SK-N-SH treated with all-trans-retinoic acid at 6 μM for 48 hours (cell line): ENCODE measurements around the gene OXNAD1.

Experiments
- ATAC-seq: fragments of 200-7000 bp; cut with Tn5 transposase; 3 replicates; pipeline ENCODE4 v1.9.1; 2020; ENCODE audit warnings: mild to moderate bottlenecking, moderate library complexity
- ARNTL ChIP-seq: fragments of 450-650 bp; formaldehyde crosslinking; IDR thresholded peaks from 2 replicates; pipeline ENCODE4 v1.5.0; 2020; ENCODE audit warnings: low read depth, mild to moderate bottlenecking, moderate library complexity, borderline replicate concordance
- BACH2 ChIP-seq: fragments of 250-450 bp; sonication (Bioruptor Pico); IDR thresholded peaks from 2 replicates; pipeline ENCODE4 v1.9.0; 2021; ENCODE audit warnings: mild to moderate bottlenecking, borderline replicate concordance
- CSDC2 ChIP-seq: fragments of 250-450 bp; sonication (Bioruptor Pico); IDR thresholded peaks from 2 replicates; pipeline ENCODE4 v1.5.0; 2020; ENCODE audit warnings: mild to moderate bottlenecking, moderate library complexity
- ESRRG ChIP-seq: fragments of 250-450 bp; sonication (Bioruptor Pico); IDR thresholded peaks from 2 replicates; pipeline ENCODE4 v1.6.1; 2021; ENCODE audit warnings: mild to moderate bottlenecking
- GLIS3 ChIP-seq: fragments of 250-450 bp; sonication (Bioruptor Pico); IDR thresholded peaks from 2 replicates; pipeline ENCODE4 v1.5.0; 2020; ENCODE audit warnings: mild to moderate bottlenecking, moderate library complexity
- ISL1 ChIP-seq: fragments of 250-450 bp; sonication (Bioruptor Pico); IDR thresholded peaks from 2 replicates; pipeline ENCODE4 v2.1.2; 2022; ENCODE audit warnings: mild to moderate bottlenecking, moderate library complexity
- PPARA ChIP-seq: fragments of 250-450 bp; sonication (Bioruptor Pico); IDR thresholded peaks from 2 replicates; pipeline ENCODE4 v1.5.0; 2020; ENCODE audit warnings: mild to moderate bottlenecking, borderline replicate concordance
- RARB ChIP-seq: fragments of 250-450 bp; sonication (Bioruptor Pico); IDR thresholded peaks from 2 replicates; pipeline ENCODE4 v1.8.0; 2021; ENCODE audit warnings: mild to moderate bottlenecking, moderate library complexity
- SNAI2 ChIP-seq: fragments of 250-450 bp; sonication (Bioruptor Pico); IDR thresholded peaks from 2 replicates; pipeline ENCODE4 v1.5.0; 2020; ENCODE audit warnings: mild to moderate bottlenecking, moderate library complexity
- TCF4 ChIP-seq: fragments of 250-450 bp; sonication (Bioruptor Pico); IDR thresholded peaks from 2 replicates; pipeline ENCODE4 v1.8.0; 2021; ENCODE audit warnings: mild to moderate bottlenecking, moderate library complexity, borderline replicate concordance
- TOX ChIP-seq: fragments of 250-450 bp; sonication (Bioruptor Pico); IDR thresholded peaks from 2 replicates; pipeline ENCODE4 v1.8.0; 2021; ENCODE audit warnings: mild to moderate bottlenecking, moderate library complexity, borderline replicate concordance
- ZC3H10 ChIP-seq: fragments of 250-450 bp; sonication (Bioruptor Pico); IDR thresholded peaks from 2 replicates; pipeline ENCODE4 v1.5.1; 2021; ENCODE audit warnings: mild to moderate bottlenecking, moderate library complexity
- ZFP3 ChIP-seq: fragments of 250-450 bp; sonication (Bioruptor Pico); IDR thresholded peaks from 2 replicates; pipeline ENCODE4 v1.5.0; 2020; ENCODE audit warnings: mild to moderate bottlenecking, moderate library complexity
- ZNF565 ChIP-seq: fragments of 450-650 bp; formaldehyde crosslinking; conservative IDR thresholded peaks from 2 replicates; pipeline ENCODE4 v1.5.0; 2020; ENCODE audit warnings: low read depth, mild to moderate bottlenecking, moderate library complexity
- ZNF70 ChIP-seq: fragments of 450-650 bp; formaldehyde crosslinking; IDR thresholded peaks from 2 replicates; pipeline ENCODE4 v1.5.0; 2020; ENCODE audit warnings: mild to moderate bottlenecking, moderate library complexity
- ZNF8 ChIP-seq: fragments of 450-650 bp; formaldehyde crosslinking; IDR thresholded peaks from 2 replicates; pipeline ENCODE4 v1.5.0; 2020; ENCODE audit warnings: mild to moderate bottlenecking, moderate library complexity
- TF ChIP-seq, protein P1 (sequence below): fragments of 250-450 bp; sonication (Bioruptor Pico); IDR thresholded peaks from 2 replicates; pipeline ENCODE4 v1.5.1; 2020; ENCODE audit warnings: low read depth, mild to moderate bottlenecking, moderate library complexity
- TF ChIP-seq, protein P2 (sequence below): fragments of 250-450 bp; sonication (Bioruptor Pico); IDR thresholded peaks from 2 replicates; pipeline ENCODE4 v1.5.0; 2020; ENCODE audit warnings: mild to moderate bottlenecking, moderate library complexity
- TF ChIP-seq, protein P3 (sequence below): fragments of 250-450 bp; sonication (Bioruptor Pico); IDR thresholded peaks from 2 replicates; pipeline ENCODE4 v1.8.0; 2020; ENCODE audit warnings: mild to moderate bottlenecking, moderate library complexity, borderline replicate concordance
- TF ChIP-seq, protein P4 (sequence below): fragments of 250-450 bp; sonication (Bioruptor Pico); IDR thresholded peaks from 2 replicates; pipeline ENCODE4 v1.8.0; 2021; ENCODE audit warnings: low read depth, mild to moderate bottlenecking, moderate library complexity, borderline replicate concordance

The OXNAD1 gene

DNA sequence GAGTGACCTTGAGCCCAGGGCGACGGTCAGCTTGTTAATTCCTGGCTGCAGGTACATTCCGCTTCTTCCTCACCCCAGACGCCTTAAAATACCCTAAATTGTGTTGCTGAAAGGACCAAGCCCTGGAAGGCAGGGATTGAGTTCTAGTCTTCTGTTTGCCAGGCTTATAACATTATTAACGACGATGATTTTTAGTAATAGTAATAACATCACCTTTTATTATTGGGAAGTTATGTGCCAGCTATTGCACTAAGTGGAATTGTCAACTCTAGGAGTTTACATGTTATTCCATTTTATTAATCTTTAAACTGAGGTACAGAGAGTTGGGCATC lies 409 bp downstream of the OXNAD1 start:
- ATAC-seq: no peak
- TF ChIP-seq, protein P1, sequence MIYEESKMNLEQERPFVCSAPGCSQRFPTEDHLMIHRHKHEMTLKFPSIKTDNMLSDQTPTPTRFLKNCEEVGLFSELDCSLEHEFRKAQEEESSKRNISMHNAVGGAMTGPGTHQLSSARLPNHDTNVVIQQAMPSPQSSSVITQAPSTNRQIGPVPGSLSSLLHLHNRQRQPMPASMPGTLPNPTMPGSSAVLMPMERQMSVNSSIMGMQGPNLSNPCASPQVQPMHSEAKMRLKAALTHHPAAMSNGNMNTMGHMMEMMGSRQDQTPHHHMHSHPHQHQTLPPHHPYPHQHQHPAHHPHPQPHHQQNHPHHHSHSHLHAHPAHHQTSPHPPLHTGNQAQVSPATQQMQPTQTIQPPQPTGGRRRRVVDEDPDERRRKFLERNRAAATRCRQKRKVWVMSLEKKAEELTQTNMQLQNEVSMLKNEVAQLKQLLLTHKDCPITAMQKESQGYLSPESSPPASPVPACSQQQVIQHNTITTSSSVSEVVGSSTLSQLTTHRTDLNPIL: no peak
- TF ChIP-seq CSDC2 (CRISPR knock-in tag) (no peak), SNAI2 (CRISPR knock-in tag) (no peak), ZNF8 (CRISPR knock-in tag) (no peak), TCF4 (CRISPR knock-in tag) (no peak), ZC3H10 (CRISPR knock-in tag) (no peak), BACH2 (CRISPR knock-in tag) (no peak), RARB (CRISPR knock-in tag) (no peak), TOX (no peak), ZNF565 (CRISPR knock-in tag) (no peak), ARNTL (CRISPR knock-in tag) (no peak), ISL1 (CRISPR knock-in tag) (no peak), ZNF70 (no peak), ESRRG (CRISPR knock-in tag) (no peak), ZFP3 (CRISPR knock-in tag) (no peak), GLIS3 (CRISPR knock-in tag) (no peak)
- TF ChIP-seq, protein P2, sequence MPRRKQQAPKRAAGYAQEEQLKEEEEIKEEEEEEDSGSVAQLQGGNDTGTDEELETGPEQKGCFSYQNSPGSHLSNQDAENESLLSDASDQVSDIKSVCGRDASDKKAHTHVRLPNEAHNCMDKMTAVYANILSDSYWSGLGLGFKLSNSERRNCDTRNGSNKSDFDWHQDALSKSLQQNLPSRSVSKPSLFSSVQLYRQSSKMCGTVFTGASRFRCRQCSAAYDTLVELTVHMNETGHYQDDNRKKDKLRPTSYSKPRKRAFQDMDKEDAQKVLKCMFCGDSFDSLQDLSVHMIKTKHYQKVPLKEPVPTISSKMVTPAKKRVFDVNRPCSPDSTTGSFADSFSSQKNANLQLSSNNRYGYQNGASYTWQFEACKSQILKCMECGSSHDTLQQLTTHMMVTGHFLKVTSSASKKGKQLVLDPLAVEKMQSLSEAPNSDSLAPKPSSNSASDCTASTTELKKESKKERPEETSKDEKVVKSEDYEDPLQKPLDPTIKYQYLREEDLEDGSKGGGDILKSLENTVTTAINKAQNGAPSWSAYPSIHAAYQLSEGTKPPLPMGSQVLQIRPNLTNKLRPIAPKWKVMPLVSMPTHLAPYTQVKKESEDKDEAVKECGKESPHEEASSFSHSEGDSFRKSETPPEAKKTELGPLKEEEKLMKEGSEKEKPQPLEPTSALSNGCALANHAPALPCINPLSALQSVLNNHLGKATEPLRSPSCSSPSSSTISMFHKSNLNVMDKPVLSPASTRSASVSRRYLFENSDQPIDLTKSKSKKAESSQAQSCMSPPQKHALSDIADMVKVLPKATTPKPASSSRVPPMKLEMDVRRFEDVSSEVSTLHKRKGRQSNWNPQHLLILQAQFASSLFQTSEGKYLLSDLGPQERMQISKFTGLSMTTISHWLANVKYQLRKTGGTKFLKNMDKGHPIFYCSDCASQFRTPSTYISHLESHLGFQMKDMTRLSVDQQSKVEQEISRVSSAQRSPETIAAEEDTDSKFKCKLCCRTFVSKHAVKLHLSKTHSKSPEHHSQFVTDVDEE: no peak
- TF ChIP-seq, protein P3, sequence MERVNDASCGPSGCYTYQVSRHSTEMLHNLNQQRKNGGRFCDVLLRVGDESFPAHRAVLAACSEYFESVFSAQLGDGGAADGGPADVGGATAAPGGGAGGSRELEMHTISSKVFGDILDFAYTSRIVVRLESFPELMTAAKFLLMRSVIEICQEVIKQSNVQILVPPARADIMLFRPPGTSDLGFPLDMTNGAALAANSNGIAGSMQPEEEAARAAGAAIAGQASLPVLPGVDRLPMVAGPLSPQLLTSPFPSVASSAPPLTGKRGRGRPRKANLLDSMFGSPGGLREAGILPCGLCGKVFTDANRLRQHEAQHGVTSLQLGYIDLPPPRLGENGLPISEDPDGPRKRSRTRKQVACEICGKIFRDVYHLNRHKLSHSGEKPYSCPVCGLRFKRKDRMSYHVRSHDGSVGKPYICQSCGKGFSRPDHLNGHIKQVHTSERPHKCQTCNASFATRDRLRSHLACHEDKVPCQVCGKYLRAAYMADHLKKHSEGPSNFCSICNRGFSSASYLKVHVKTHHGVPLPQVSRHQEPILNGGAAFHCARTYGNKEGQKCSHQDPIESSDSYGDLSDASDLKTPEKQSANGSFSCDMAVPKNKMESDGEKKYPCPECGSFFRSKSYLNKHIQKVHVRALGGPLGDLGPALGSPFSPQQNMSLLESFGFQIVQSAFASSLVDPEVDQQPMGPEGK (CRISPR knock-in tag): no peak
- TF ChIP-seq, protein P4, sequence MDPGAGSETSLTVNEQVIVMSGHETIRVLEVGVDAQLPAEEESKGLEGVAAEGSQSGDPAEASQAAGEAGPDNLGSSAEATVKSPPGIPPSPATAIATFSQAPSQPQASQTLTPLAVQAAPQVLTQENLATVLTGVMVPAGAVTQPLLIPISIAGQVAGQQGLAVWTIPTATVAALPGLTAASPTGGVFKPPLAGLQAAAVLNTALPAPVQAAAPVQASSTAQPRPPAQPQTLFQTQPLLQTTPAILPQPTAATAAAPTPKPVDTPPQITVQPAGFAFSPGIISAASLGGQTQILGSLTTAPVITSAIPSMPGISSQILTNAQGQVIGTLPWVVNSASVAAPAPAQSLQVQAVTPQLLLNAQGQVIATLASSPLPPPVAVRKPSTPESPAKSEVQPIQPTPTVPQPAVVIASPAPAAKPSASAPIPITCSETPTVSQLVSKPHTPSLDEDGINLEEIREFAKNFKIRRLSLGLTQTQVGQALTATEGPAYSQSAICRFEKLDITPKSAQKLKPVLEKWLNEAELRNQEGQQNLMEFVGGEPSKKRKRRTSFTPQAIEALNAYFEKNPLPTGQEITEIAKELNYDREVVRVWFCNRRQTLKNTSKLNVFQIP (CRISPR knock-in tag): no peak

DNA sequence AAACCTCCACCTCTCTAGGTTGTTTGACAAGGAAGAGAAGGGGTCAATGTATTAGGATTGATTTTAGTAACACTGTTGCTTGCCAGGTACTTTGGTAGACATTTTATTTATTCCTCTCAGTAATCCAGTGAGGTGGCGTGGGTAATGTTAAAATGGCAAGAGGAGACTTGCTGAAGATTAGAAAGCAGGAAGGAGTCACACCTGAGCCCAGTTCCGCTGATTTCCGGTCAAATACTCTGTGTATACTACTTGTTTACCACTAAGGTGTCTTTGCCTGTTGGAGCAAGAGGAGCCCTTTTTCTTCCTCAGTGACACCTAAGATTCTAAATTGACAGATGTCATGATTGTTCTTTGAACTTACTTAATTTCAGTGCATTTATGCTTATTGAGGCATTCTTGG lies 1.7 kb downstream of the OXNAD1 start:
- TF ChIP-seq, protein P4 (CRISPR knock-in tag): no peak
- TF ChIP-seq, protein P3 (CRISPR knock-in tag): no peak
- TF ChIP-seq GLIS3 (CRISPR knock-in tag) (no peak), ISL1 (CRISPR knock-in tag) (no peak), ZFP3 (CRISPR knock-in tag) (no peak), ZNF8 (CRISPR knock-in tag) (no peak), TCF4 (CRISPR knock-in tag) (no peak), ARNTL (CRISPR knock-in tag) (no peak), TOX (no peak), PPARA (CRISPR knock-in tag) (no peak), ZNF70 (no peak), ZNF565 (CRISPR knock-in tag) (no peak), SNAI2 (CRISPR knock-in tag) (no peak)
- TF ChIP-seq, all 23 proteins: peak for 0
- ATAC-seq: no peak
